ENCODE data around the gene SLC5A11. TPM values are rescaled to one million over a fixed set of nuclear protein-coding genes. Genes with fewer than 3 reads are reported as not detected.
"Not testable (repeated sequence)": the region's sequence is repeated elsewhere in the genome, so short reads cannot be mapped to it uniquely, and the experiment has no call there.

Gene SLC5A11
- total RNA-seq, 4 donors from 2014 or later = not detected

DNA sequence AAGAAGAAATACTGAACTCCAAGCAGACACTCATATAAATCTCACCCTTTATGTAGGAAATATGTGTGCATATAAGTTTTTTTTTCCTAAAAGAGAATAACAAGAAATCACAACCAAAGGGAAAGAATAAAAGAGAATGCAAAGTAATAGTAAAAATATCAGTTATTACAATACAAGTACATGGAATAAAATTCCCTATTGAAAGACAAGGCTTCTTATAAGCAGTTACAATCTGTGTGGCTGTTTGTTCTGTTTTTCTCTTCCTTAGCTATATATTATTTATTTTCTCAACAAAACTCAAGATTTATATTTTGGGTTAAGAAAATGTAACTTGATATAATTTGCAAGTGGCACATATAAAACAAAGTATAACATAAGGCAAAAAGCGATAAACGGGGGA lies 41.7 kb downstream of the SLC5A11 start:
- Histone ChIP-seq H3K36me3 (no peaks in the 10 kb centered on the region), H3K9me3 (no peaks in the 10 kb centered on the region), H3K27me3 (no peaks in the 10 kb centered on the region), H3K4me1 (no peaks in the 10 kb centered on the region), H3K4me3 (no peak overlapping the region), H3K27ac (no peak overlapping the region)
- no peak for DNase-seq
- no peak for TF ChIP-seq POLR2A (IDR thresholded peaks at IDR 0.05)
- TF ChIP-seq, protein P1, sequence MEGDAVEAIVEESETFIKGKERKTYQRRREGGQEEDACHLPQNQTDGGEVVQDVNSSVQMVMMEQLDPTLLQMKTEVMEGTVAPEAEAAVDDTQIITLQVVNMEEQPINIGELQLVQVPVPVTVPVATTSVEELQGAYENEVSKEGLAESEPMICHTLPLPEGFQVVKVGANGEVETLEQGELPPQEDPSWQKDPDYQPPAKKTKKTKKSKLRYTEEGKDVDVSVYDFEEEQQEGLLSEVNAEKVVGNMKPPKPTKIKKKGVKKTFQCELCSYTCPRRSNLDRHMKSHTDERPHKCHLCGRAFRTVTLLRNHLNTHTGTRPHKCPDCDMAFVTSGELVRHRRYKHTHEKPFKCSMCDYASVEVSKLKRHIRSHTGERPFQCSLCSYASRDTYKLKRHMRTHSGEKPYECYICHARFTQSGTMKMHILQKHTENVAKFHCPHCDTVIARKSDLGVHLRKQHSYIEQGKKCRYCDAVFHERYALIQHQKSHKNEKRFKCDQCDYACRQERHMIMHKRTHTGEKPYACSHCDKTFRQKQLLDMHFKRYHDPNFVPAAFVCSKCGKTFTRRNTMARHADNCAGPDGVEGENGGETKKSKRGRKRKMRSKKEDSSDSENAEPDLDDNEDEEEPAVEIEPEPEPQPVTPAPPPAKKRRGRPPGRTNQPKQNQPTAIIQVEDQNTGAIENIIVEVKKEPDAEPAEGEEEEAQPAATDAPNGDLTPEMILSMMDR (IDR thresholded peaks at IDR 0.05) = no peak
- intact Hi-C loops (cut with DNase I; ENCODE audit: low total_unique reads) = no loop called here

DNA sequence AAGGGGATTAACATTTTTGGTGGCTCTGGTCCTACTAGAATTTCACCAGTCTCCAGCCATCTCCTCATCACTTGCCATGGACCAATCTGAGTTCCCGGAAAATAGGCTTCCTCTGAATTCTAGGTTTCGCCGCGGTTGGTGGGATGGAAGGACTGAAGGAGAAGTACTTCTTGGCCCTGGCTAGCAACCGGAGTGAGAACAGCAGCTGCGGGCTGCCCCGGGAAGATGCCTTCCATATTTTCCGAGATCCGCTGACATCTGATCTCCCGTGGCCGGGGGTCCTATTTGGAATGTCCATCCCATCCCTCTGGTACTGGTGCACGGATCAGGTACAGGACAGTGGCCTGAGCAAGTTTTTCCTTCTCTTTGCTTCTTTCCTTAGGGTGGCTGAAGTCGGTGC lies 45.0 kb downstream of the SLC5A11 start:
- Histone ChIP-seq H3K36me3 (no peaks in the 10 kb centered on the region), H3K4me3 (no peak overlapping the region), H3K9me3 (no peaks in the 10 kb centered on the region), H3K27ac (no peak overlapping the region), H3K27me3 (no peaks in the 10 kb centered on the region), H3K4me1 (no peaks in the 10 kb centered on the region)
- intact Hi-C loops (cut with DNase I; ENCODE audit: low total_unique reads) = no loop called here
- DNase-seq = no peak
- TF ChIP-seq POLR2A (IDR thresholded peaks at IDR 0.05) = no peak
- TF ChIP-seq, protein P1 (IDR thresholded peaks at IDR 0.05) = no peak

DNA sequence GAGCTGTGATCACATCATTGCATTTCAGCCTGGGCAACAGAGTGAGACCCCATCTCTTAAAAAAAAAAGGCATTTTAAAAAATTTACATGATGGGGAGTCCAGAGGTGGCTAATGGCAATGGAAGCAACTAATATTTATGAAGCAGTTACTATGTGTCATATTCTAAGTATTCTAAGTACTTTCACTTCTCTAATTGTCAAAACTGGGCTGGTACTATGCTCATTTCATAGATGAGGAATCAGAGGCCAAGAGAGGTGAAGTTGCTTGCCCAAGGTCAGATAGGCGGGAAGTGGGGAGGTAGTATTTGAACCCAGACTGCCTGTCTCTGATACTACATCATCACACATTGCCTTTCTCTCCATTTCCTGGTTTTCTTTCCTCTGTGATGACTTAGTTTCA lies 50.7 kb downstream of the SLC5A11 start:
- Histone ChIP-seq H3K36me3 (no peaks in the 10 kb centered on the region), H3K4me1 (no peaks in the 10 kb centered on the region), H3K4me3 (no peak overlapping the region), H3K27me3 (no peaks in the 10 kb centered on the region), H3K27ac (no peak overlapping the region), H3K9me3 (no peaks in the 10 kb centered on the region)
- TF ChIP-seq POLR2A (IDR thresholded peaks at IDR 0.05) = no peak
- TF ChIP-seq, protein P1 (IDR thresholded peaks at IDR 0.05) = no peak
- intact Hi-C loops (cut with DNase I; ENCODE audit: low total_unique reads) = no loop called here
- no peak for DNase-seq

DNA sequence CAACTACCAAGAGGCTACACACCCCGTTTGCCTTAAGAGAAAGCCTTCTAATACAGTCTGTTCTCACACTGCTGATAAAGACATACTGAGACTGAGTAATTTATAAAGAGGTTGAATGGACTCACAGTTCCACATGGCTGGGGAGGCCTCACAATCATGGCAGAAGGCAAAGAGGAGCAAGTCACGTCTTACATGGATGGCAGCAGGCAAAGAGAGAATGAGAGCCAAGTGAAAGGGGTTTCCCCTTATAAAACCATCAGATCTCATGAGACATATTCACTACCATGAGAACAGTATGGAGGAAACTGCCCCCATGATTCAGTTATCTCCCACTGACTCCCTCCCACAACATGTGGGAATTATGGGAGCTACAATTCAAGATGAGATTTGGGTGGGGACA lies 51.8 kb downstream of the SLC5A11 start:
- intact Hi-C loops (cut with DNase I; ENCODE audit: low total_unique reads); H3K4me3 ChIP-seq; H3K36me3 ChIP-seq; H3K9me3 ChIP-seq; H3K27ac ChIP-seq; H3K4me1 ChIP-seq; DNase-seq; H3K27me3 ChIP-seq: not testable (repeated sequence)

DNA sequence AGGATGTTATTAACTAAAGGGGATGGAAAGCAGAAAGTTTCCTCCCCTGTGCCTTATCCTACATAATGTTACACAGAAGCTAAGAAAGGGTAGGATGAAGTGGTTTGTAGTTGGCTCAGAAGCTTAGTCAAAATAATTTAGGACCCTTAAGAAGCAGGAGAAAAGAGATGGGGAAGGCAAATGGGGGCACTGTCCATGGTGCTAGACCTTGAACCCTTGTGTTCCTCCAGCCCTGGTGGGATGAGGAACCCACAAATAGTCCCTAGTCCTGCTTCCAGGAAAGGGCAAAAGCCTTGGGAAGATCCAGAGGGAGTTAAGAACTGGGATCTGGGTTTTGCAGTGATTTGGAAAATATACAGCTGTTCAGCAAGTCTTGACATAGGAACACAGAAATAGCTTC lies 54.5 kb downstream of the SLC5A11 start:
- H3K27ac ChIP-seq = no peak overlapping the region
- H3K27me3 ChIP-seq = no peaks in the 10 kb centered on the region
- TF ChIP-seq, protein P1 (IDR thresholded peaks at IDR 0.05) = no peak
- TF ChIP-seq POLR2A (IDR thresholded peaks at IDR 0.05) = no peak
- DNase-seq = no peak
- H3K4me3 ChIP-seq = no peak overlapping the region
- H3K36me3 ChIP-seq = no peaks in the 10 kb centered on the region
- intact Hi-C loops (cut with DNase I; ENCODE audit: low total_unique reads) = no loop called here
- H3K9me3 ChIP-seq = no peaks in the 10 kb centered on the region
- H3K4me1 ChIP-seq = no peaks in the 10 kb centered on the region

DNA sequence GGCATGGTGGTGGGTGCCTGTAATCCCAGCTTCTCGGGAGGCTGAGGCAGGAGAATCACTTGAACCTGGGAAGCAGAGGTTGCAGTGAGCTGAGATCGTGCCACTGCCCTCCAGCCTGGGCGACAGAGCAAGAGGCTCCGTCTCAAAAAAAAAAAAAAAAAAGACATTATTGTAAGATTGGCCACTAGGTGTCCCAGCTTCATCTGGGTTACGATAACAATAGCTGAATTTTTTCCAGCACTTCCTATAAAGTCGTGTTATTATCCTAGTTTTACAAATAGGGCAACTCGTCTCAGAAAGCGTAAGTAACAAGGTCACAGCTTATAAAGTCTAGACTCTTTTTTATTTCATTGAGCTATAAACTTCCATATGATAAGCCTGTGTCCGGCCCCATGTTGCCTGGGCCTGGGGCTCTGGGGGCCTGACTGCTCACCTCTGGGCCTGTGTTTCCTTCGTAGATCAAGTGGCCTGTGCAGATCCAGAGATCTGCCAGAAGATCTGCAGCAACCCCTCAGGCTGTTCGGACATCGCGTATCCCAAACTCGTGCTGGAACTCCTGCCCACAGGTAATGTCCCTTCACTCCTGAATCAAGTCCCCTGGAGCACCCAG lies 60.5 kb downstream of the SLC5A11 start:
- DNase-seq = no peak
- Histone ChIP-seq H3K36me3 (no peaks in the 10 kb centered on the region), H3K9me3 (no peaks in the 10 kb centered on the region), H3K27ac (no peak overlapping the region), H3K27me3 (no peaks in the 10 kb centered on the region), H3K4me1 (no peaks in the 10 kb centered on the region), H3K4me3 (no peak overlapping the region)
- no peak for TF ChIP-seq POLR2A (IDR thresholded peaks at IDR 0.05)
- TF ChIP-seq, protein P1 (IDR thresholded peaks at IDR 0.05) = peak in 2 of 4 experiments; percentile 9 to 15
- intact Hi-C loops (cut with DNase I; ENCODE audit: low total_unique reads) = no loop called here
